ENCODE data around the gene ANKRD49.

The ANKRD49 gene

DNA sequence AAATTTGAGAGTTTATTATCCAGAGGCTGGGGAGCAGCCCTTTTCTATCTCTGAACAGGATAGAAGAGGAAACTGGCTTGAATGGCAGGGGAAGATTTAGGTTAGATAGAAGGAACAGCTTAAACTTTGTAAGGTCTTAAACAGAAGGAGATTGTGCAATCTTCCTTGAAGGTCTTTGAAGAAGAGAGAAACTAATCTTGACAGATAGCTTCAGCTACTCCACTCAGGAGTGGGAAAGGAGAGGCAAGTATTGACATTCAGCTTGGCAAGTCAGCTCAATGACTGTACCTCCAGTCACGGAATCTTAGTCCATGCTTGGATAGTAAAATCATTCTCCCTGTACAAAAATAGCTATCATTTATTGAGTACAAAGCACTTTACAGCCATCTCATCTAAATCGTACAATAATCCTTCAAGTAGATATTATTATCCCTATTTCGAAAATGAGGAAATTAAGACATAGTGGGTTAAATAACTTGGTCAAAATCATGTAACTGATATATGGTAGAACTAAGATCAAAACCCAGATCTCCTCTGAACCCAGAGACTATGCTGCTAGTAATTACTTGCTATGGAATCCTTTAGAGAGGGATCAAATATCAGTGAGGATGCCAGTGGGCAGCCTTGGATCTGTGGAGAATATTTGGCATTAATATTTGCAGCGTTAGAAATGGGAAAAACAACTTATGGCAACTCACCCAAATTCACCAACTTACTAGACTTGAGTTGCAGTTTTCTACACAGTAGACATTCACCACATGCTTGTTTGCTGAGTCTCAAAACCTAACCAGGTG lies 33.1 kb downstream of the ANKRD49 start:
- no peaks in the 10 kb centered on the region for H3K36me3 ChIP-seq (ENCODE audit: control insufficient read depth, insufficient read depth, low read length)
- no peak overlapping the region for H3K9ac ChIP-seq (ENCODE audit: low read length)
- peaks cover 9% of the 10 kb centered on the region for H3K27me3 ChIP-seq (ENCODE audit: control insufficient read depth, insufficient read depth, low read length)
- no peak overlapping the region for H3K27ac ChIP-seq (ENCODE audit: low read depth, low read length)
- no peak overlapping the region for H3K4me3 ChIP-seq (ENCODE audit: low read depth, low read length)
- no peaks in the 10 kb centered on the region for H3K9me3 ChIP-seq (ENCODE audit: control insufficient read depth, insufficient read depth, low read depth, low read length)
- no peaks in the 10 kb centered on the region for H3K4me1 ChIP-seq (ENCODE audit: control insufficient read depth, insufficient read depth, low read length)

DNA sequence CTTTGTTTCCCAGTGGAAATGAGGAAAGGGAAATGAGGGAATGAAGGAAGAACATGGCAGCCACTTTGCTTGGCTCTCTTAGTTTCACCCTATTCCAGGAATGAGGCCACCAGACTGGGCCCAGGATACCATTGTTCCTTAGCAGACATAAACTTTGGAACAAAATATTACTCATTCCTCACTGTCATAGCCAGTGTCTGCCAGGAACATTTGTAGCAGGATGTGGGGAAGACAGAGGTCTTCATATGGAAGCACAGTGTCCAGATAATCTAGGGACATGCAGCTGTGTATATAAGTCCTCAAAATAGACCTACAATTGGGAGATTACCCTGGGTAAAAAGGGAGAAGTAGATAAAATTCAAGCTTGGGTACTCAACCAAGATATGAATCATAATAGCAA lies 34.8 kb downstream of the ANKRD49 start:
- no peak overlapping the region for H3K27ac ChIP-seq (ENCODE audit: low read depth, low read length)
- no peaks in the 10 kb centered on the region for H3K36me3 ChIP-seq (ENCODE audit: control insufficient read depth, insufficient read depth, low read length)
- no peaks in the 10 kb centered on the region for H3K9me3 ChIP-seq (ENCODE audit: control insufficient read depth, insufficient read depth, low read depth, low read length)
- peaks cover 9% of the 10 kb centered on the region for H3K27me3 ChIP-seq (ENCODE audit: control insufficient read depth, insufficient read depth, low read length)
- H3K4me3 ChIP-seq (ENCODE audit: low read depth, low read length), result no peak overlapping the region
- no peaks in the 10 kb centered on the region for H3K4me1 ChIP-seq (ENCODE audit: control insufficient read depth, insufficient read depth, low read length)
- H3K9ac ChIP-seq (ENCODE audit: low read length), result no peak overlapping the region

DNA sequence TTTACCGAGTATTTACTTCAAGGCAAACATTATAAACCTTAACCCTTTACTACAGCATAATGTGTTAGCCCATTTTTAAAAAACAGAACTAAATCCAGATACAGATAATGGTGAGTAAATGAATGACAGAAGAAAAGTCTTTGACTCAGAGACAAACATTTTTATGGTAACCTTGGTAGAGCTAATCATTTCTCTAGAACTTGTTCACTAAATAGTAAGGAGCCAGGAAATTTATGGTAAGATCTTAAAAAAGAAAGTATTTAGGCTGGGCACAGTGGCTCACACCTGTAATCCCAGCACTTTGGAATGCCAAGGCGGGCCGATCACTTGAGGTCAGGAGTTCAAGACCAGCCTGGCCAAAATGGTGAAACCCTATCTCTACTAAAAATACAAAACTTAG lies 38.4 kb downstream of the ANKRD49 start:
- no peak overlapping the region for H3K4me3 ChIP-seq (ENCODE audit: low read depth, low read length)
- no peak overlapping the region for H3K9ac ChIP-seq (ENCODE audit: low read length)
- peaks cover 2% of the 10 kb centered on the region; the same call in 1 of the 2 replicates for H3K27me3 ChIP-seq (ENCODE audit: control insufficient read depth, insufficient read depth, low read length)
- no peaks in the 10 kb centered on the region for H3K4me1 ChIP-seq (ENCODE audit: control insufficient read depth, insufficient read depth, low read length)
- H3K9me3 ChIP-seq (ENCODE audit: control insufficient read depth, insufficient read depth, low read depth, low read length), result no peaks in the 10 kb centered on the region
- H3K27ac ChIP-seq (ENCODE audit: low read depth, low read length), result no peak overlapping the region
- H3K36me3 ChIP-seq (ENCODE audit: control insufficient read depth, insufficient read depth, low read length), result no peaks in the 10 kb centered on the region

DNA sequence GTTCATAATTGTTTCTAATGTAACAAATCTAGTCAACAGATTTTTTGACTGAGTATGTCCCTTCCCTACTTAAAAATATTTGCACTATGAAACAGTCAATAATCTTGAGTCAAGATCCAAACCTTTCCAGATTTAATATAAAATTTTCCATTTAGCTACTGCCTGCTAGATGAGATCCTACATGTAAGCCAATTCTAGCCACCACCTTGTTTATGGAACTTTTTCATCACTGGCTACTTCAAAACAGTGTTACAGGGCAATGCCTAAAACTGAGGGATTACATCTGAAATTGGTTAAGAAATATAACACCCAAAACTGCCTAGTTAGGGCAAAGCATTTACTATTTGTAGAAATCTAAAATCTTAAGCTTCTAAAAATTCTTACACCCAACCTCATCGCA lies 39.4 kb downstream of the ANKRD49 start:
- Histone ChIP-seq H3K27ac (ENCODE audit: low read depth, low read length) (no peak overlapping the region), H3K9ac (ENCODE audit: low read length) (no peak overlapping the region), H3K9me3 (ENCODE audit: control insufficient read depth, insufficient read depth, low read depth, low read length) (no peaks in the 10 kb centered on the region), H3K4me3 (ENCODE audit: low read depth, low read length) (no peak overlapping the region), H3K36me3 (ENCODE audit: control insufficient read depth, insufficient read depth, low read length) (no peaks in the 10 kb centered on the region), H3K4me1 (ENCODE audit: control insufficient read depth, insufficient read depth, low read length) (no peaks in the 10 kb centered on the region), H3K27me3 (ENCODE audit: control insufficient read depth, insufficient read depth, low read length) (no peaks in the 10 kb centered on the region)

DNA sequence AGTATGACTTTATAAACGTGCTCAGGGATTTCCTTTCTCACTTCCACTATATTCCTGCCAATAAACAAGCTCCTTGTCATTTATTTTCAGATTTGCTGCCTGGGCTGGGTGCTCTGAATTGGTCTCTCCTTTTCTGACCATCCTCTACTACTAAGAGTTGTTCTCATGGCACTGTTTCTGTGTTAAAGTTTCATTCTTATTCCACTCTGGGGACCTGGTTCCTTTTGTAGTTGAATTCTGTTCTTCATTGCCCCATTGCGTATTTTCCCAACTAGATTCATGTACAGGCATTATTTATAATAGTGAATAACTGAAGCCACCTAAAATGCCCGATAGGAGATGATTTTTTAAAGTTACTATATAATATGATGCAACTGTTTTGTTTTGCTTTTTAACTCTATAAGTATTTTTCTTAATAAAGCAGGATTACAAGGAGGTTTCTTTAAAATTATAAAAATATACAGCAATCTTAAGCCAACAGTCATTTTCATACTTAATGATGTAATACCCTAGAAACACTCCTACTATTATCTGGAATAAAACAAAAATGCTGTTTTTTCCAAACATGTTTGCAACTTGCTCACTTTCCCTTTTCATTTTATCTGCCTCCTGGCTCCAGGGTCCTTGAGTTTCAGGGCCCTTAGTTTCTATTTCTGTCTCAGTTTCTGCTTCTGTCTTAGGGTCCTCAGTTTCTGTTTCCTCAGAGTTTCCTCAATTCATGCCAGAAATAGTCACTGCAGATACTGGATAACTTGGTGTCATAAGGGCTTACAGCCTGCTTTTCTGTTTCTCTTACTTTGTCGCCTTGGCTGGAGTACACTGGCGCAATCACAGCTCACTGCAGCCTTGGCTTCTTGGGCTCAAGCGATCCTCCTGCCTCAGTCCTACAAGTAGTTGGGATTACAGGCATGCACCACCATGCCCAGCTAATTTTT lies 40.2 kb downstream of the ANKRD49 start:
- H3K27me3 ChIP-seq (ENCODE audit: control insufficient read depth, insufficient read depth, low read length), result no peaks in the 10 kb centered on the region
- no peaks in the 10 kb centered on the region for H3K9me3 ChIP-seq (ENCODE audit: control insufficient read depth, insufficient read depth, low read depth, low read length)
- H3K36me3 ChIP-seq (ENCODE audit: control insufficient read depth, insufficient read depth, low read length), result no peaks in the 10 kb centered on the region
- H3K4me1 ChIP-seq (ENCODE audit: control insufficient read depth, insufficient read depth, low read length), result no peaks in the 10 kb centered on the region
- no peak overlapping the region for H3K9ac ChIP-seq (ENCODE audit: low read length)
- no peak overlapping the region for H3K4me3 ChIP-seq (ENCODE audit: low read depth, low read length)
- no peak overlapping the region for H3K27ac ChIP-seq (ENCODE audit: low read depth, low read length)

DNA sequence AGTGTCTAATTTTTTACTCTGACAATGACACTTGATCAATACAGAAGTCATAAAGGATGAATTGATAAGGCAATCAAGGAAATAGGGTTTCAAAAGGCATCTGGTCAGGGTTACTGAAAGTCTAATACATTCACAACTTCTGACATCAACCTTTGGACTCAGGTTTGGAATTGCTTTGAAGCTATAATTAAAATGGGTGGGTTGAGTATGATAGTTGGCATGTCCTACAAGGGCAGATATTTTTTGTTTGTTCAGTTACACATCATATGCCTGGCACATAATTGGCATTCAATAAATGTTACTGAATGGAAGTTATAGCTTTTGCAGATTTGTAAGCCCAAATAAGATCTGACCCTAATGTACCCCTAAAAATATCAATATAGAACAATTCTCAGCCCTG lies 42.6 kb downstream of the ANKRD49 start:
- no peak overlapping the region for H3K9ac ChIP-seq (ENCODE audit: low read length)
- H3K4me3 ChIP-seq (ENCODE audit: low read depth, low read length), result no peak overlapping the region
- H3K27ac ChIP-seq (ENCODE audit: low read depth, low read length), result no peak overlapping the region

DNA sequence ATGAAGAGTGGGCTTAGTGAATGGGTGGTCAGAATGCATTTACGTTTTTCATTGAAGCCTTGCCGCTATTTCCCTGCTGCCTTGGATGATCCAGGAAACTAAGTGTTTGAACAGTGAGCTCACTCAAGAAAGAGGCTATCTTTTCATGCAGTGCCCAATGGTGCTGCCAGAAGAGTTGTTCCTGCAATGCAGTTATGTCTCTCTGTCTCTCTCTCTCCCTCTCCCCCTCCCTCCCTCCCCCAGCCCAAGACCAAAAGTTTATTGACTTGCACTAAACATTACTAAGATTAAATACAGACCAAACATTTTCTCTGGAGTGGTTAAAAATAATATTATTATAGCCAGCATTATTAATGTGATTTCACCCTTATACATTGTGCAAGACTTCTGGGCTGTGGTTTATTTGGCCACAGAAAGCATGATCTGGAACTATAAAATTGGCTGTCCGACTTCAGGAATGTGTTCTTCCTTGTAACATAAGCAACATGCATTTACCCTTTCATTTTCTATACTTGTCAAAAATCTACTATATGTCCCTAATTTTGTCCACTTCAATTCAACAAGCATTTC lies 43.3 kb downstream of the ANKRD49 start:
- no peaks in the 10 kb centered on the region for H3K36me3 ChIP-seq (ENCODE audit: control insufficient read depth, insufficient read depth, low read length)
- no peak overlapping the region for H3K27ac ChIP-seq (ENCODE audit: low read depth, low read length)
- no peaks in the 10 kb centered on the region for H3K27me3 ChIP-seq (ENCODE audit: control insufficient read depth, insufficient read depth, low read length)
- H3K4me3 ChIP-seq (ENCODE audit: low read depth, low read length), result no peak overlapping the region
- no peaks in the 10 kb centered on the region for H3K9me3 ChIP-seq (ENCODE audit: control insufficient read depth, insufficient read depth, low read depth, low read length)
- H3K4me1 ChIP-seq (ENCODE audit: control insufficient read depth, insufficient read depth, low read length), result no peaks in the 10 kb centered on the region; the same call in 1 of the 2 replicates
- H3K9ac ChIP-seq (ENCODE audit: low read length), result no peak overlapping the region

More for the DNA sequence above, 42.6 kb downstream of the ANKRD49 start:
- Histone ChIP-seq H3K27me3 (ENCODE audit: control insufficient read depth, insufficient read depth, low read length) (no peaks in the 10 kb centered on the region), H3K4me1 (ENCODE audit: control insufficient read depth, insufficient read depth, low read length) (no peaks in the 10 kb centered on the region), H3K9me3 (ENCODE audit: control insufficient read depth, insufficient read depth, low read depth, low read length) (no peaks in the 10 kb centered on the region), H3K36me3 (ENCODE audit: control insufficient read depth, insufficient read depth, low read length) (no peaks in the 10 kb centered on the region)

DNA sequence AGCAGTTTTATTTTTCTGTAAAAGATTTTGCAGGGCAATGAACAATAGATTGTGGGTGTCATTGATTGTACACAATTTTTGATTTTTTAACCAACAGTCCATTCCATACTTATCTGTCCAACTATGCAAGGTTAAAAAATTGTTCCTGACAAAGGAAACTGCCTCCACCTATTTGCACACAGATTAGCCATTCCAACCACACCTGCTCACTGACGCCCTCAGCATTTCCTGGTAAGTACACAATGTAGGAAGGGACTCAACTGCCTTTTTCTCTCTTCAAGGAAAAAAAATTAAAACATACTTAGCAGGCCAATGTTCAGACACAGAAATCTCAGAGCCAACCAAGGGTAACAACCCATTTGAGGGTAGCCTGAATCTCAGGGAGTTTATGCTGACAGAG lies 45.6 kb downstream of the ANKRD49 start:
- peaks cover 4% of the 10 kb centered on the region for H3K27me3 ChIP-seq (ENCODE audit: control insufficient read depth, insufficient read depth, low read length)
- H3K4me1 ChIP-seq (ENCODE audit: control insufficient read depth, insufficient read depth, low read length), result no peaks in the 10 kb centered on the region; the same call in 1 of the 2 replicates
- no peak overlapping the region for H3K9ac ChIP-seq (ENCODE audit: low read length)
- no peak overlapping the region for H3K27ac ChIP-seq (ENCODE audit: low read depth, low read length)
- H3K36me3 ChIP-seq (ENCODE audit: control insufficient read depth, insufficient read depth, low read length), result no peaks in the 10 kb centered on the region
- H3K4me3 ChIP-seq (ENCODE audit: low read depth, low read length), result no peak overlapping the region
- no peaks in the 10 kb centered on the region for H3K9me3 ChIP-seq (ENCODE audit: control insufficient read depth, insufficient read depth, low read depth, low read length)

DNA sequence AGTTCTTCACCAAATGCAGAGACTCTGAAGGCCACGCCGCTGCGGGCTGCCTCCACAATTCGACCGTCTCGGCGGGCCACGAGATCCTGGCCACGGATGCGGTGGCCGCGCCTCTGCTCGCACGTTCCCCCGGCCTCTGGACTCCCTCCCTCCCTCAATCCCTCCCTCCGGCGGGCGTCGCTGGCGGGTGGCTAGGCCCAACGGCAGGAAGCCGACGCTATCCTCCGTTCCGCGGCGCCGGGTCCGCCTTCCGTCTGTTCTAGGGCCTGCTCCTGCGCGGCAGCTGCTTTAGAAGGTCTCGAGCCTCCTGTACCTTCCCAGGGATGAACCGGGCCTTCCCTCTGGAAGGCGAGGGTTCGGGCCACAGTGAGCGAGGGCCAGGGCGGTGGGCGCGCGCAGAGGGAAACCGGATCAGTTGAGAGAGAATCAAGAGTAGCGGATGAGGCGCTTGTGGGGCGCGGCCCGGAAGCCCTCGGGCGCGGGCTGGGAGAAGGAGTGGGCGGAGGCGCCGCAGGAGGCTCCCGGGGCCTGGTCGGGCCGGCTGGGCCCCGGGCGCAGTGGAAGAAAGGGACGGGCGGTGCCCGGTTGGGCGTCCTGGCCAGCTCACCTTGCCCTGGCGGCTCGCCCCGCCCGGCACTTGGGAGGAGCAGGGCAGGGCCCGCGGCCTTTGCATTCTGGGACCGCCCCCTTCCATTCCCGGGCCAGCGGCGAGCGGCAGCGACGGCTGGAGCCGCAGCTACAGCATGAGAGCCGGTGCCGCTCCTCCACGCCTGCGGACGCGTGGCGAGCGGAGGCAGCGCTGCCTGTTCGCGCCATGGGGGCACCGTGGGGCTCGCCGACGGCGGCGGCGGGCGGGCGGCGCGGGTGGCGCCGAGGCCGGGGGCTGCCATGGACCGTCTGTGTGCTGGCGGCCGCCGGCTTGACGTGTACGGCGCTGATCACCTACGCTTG lies 50.2 kb downstream of the ANKRD49 start, which contains the start of gene FUT4:
Gene FUT4 (plus strand): TSS at position 227 of the 951 bp plus-strand sequence. CDS start 213 bp downstream, at position 440.
- peaks cover 31% of the 10 kb centered on the region for H3K27me3 ChIP-seq (ENCODE audit: control insufficient read depth, insufficient read depth, low read length)

DNA sequence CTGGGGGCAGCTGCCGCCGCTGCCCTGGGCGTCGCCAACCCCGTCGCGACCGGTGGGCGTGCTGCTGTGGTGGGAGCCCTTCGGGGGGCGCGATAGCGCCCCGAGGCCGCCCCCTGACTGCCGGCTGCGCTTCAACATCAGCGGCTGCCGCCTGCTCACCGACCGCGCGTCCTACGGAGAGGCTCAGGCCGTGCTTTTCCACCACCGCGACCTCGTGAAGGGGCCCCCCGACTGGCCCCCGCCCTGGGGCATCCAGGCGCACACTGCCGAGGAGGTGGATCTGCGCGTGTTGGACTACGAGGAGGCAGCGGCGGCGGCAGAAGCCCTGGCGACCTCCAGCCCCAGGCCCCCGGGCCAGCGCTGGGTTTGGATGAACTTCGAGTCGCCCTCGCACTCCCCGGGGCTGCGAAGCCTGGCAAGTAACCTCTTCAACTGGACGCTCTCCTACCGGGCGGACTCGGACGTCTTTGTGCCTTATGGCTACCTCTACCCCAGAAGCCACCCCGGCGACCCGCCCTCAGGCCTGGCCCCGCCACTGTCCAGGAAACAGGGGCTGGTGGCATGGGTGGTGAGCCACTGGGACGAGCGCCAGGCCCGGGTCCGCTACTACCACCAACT lies 51.0 kb downstream of the ANKRD49 start:
- peak overlapping the region; percentile 77 for H3K4me3 ChIP-seq (ENCODE audit: low read depth, low read length)
- H3K27me3 ChIP-seq (ENCODE audit: control insufficient read depth, insufficient read depth, low read length), result peaks cover 31% of the 10 kb centered on the region
- H3K27ac ChIP-seq (ENCODE audit: low read depth, low read length), result no peak overlapping the region
- peaks cover 11% of the 10 kb centered on the region for H3K4me1 ChIP-seq (ENCODE audit: control insufficient read depth, insufficient read depth, low read length)
- H3K36me3 ChIP-seq (ENCODE audit: control insufficient read depth, insufficient read depth, low read length), result no peaks in the 10 kb centered on the region
- no peaks in the 10 kb centered on the region for H3K9me3 ChIP-seq (ENCODE audit: control insufficient read depth, insufficient read depth, low read depth, low read length)
- peak overlapping the region; percentile 90 for H3K9ac ChIP-seq (ENCODE audit: low read length)

More for the DNA sequence above, 50.2 kb downstream of the ANKRD49 start, which contains the start of gene FUT4:
- H3K9ac ChIP-seq (ENCODE audit: low read length), result peak within 1 kb of the TSS; percentile 90
- no peaks in the 10 kb centered on the region for H3K36me3 ChIP-seq (ENCODE audit: control insufficient read depth, insufficient read depth, low read length)
- peak within 1 kb of the TSS; percentile 77 for H3K4me3 ChIP-seq (ENCODE audit: low read depth, low read length)
- no peaks in the 10 kb centered on the region for H3K9me3 ChIP-seq (ENCODE audit: control insufficient read depth, insufficient read depth, low read depth, low read length)
- peak within 1 kb of the TSS; percentile 79; the same call in 1 of the 2 replicates for H3K27ac ChIP-seq (ENCODE audit: low read depth, low read length)
- H3K4me1 ChIP-seq (ENCODE audit: control insufficient read depth, insufficient read depth, low read length), result peaks cover 11% of the 10 kb centered on the region

Measured in HUES6 (cell line).